T-helper 2 cell treated with Interferon-gamma antibody and Interleukin-4, amounts not matched to agents 5 μg/mL and 100 μg/mL, for 36 hours (primary cell): ENCODE results near the gene TNS3.

Source experiments
- DNase-seq: peaks from one replicate; pipeline ENCODE4 v3.0.0; 2021; ENCODE audit warnings: low spot score
- H3K27ac Mint-ChIP-seq: one replicate; pipeline ENCODE4 v1.8.0; 2021; ENCODE audit warnings: mild to moderate bottlenecking, mixed read lengths
- H3K27me3 Mint-ChIP-seq: one replicate; pipeline ENCODE4 v1.8.0; 2021; ENCODE audit warnings: low read depth, mixed read lengths
- H3K36me3 Mint-ChIP-seq: one replicate; pipeline ENCODE4 v1.8.0; 2021; ENCODE audit warnings: low read depth, mixed read lengths
- H3K4me1 Mint-ChIP-seq: one replicate; pipeline ENCODE4 v1.8.0; 2021; ENCODE audit warnings: low read depth, mixed read lengths
- H3K4me3 Mint-ChIP-seq: one replicate; pipeline ENCODE4 v1.8.0; 2022; ENCODE audit warnings: mild to moderate bottlenecking, moderate library complexity, mixed read lengths
- H3K9me3 Mint-ChIP-seq: one replicate; pipeline ENCODE4 v1.8.0; 2021; ENCODE audit warnings: mixed read lengths

Gene TNS3

DNA sequence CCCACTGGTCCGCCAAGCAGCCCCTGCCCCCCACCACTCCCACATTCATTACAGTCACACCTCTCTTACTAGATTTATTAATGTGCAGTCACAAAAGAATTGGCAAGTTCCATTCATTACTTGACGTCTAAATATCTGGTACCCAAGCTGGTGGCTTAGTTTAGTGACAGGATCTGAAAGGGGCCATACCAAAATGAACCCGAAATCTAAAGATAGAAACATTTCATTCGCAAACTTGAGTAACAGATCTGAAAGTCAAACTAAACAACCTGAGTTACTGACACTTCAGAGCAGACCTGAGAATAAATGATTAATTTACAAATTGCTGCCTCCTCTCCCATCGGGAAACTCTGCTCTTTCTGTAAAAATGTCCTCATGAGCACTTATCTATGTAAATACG, 53.4 kb downstream of the TNS3 start:
- H3K27me3 Mint-ChIP-seq = no peaks in the 10 kb centered on the region
- no peaks in the 10 kb centered on the region for H3K4me1 Mint-ChIP-seq
- DNase-seq = no peak
- H3K4me3 Mint-ChIP-seq = no peak overlapping the region
- H3K36me3 Mint-ChIP-seq = no peaks in the 10 kb centered on the region
- no peak overlapping the region for H3K27ac Mint-ChIP-seq
- no peaks in the 10 kb centered on the region for H3K9me3 Mint-ChIP-seq

DNA sequence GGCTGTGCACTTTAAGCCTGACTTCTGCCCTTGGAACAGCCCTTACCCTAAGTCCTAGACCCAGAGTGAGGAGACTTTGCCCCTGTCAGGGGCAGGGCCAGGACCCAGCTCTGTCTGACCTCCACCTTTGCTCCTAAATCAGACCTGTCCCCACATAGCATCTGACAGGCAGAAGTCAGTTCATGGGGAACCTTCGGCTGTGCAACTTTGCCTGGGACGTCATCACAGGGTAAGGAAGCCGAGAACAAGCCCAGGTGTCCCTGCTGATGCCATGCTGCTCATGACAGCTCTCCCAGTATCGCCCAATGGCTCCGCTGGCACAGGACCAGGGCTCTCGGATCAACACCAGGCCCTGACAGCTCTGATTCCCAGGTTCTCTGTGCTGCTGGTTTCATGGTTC, 55.4 kb downstream of the TNS3 start:
- H3K9me3 Mint-ChIP-seq = no peaks in the 10 kb centered on the region
- DNase-seq = no peak
- H3K4me3 Mint-ChIP-seq = no peak overlapping the region
- no peaks in the 10 kb centered on the region for H3K4me1 Mint-ChIP-seq
- H3K36me3 Mint-ChIP-seq = no peaks in the 10 kb centered on the region
- no peak overlapping the region for H3K27ac Mint-ChIP-seq
- H3K27me3 Mint-ChIP-seq = no peaks in the 10 kb centered on the region

DNA sequence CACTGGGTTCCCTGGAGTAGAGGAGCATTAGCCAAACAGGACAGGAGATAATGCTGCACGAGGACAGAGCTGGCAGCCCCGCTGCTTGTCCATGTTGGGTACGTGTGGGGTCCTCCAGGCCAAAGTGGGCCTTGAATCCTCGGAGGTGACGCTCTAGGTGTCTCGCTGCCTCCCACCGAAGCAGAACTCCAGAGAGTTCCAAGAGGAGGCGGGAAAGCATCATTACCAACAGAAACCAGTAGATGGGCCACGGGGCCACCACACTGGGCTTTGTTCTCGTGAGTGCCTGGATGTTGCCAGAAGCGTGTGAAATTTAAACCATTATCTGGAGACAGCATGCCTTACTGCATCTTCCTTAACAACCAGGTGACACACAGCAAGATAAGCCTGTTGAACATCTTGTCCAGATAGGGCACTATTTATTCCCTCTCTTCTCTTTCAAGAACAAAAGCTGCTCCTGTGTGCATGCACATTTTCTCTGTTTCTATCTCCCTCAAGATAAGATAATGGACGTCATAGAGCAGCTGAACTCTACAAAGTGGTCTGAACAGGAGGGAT, 56.8 kb downstream of the TNS3 start:
- no peak for DNase-seq
- Mint-ChIP-seq H3K36me3 (no peaks in the 10 kb centered on the region), H3K27ac (no peak overlapping the region), H3K4me3 (no peak overlapping the region), H3K27me3 (no peaks in the 10 kb centered on the region), H3K9me3 (no peaks in the 10 kb centered on the region), H3K4me1 (no peaks in the 10 kb centered on the region)

DNA sequence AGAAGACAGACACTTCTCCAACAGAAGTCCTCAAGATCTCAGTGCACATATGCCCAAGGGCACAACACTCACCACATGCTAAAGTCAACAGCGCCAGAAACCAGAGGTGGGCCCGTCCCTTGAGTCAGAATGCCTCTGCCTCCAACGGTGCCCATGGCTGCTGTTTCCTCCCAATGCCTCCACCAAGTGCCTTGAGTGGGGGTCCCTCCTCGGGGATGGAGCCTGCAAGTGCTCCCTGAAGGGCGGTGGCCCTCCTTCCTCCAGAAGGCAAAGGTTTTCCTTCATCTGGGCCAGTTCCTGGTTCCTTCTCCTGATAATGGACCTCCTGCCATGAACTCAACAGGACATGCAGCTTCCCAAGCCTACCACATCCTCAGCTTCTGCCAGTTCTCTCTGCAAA, 58.5 kb downstream of the TNS3 start:
- Mint-ChIP-seq H3K36me3 (no peaks in the 10 kb centered on the region), H3K4me3 (no peak overlapping the region), H3K27me3 (no peaks in the 10 kb centered on the region), H3K9me3 (no peaks in the 10 kb centered on the region), H3K4me1 (no peaks in the 10 kb centered on the region), H3K27ac (no peak overlapping the region)
- no peak for DNase-seq

DNA sequence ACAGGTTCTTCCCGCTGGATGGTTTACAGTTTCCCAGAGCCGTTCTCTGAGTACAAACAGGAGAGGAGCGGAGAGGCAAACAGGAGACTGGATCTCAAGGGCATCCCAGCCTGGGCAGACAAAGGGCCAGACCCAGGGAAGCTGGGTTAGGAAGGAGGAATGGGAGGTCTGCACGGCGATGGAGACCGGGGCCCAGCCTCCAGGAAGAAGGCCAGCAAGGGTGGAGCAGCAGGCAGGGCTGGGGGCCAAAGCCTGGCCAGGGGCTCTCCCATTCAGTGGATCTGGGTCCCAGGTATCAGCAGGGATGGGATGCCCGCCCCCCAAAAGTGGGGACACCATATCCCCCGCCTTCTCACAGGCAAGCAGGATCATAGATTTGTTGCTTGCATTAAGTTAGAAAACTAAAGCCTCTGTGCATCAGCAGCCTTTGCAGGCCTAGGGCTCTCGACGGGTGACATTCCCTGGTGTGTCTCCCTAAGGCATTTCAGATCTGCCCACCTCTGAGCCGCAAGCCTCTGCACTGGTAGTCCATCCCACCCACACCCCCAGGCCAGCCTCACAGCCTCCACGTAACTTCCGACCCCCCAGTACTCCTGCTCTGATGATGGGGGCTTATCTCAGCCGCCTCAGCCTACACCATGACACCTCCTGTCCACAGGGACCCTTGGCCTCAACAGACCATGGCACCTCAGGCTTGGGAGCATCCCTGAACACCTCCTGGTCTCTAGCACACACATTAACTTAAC, 59.9 kb downstream of the TNS3 start:
- Mint-ChIP-seq H3K9me3 (no peaks in the 10 kb centered on the region), H3K4me3 (no peak overlapping the region), H3K27ac (no peak overlapping the region), H3K27me3 (no peaks in the 10 kb centered on the region), H3K36me3 (no peaks in the 10 kb centered on the region), H3K4me1 (no peaks in the 10 kb centered on the region)
- DNase-seq = no peak

DNA sequence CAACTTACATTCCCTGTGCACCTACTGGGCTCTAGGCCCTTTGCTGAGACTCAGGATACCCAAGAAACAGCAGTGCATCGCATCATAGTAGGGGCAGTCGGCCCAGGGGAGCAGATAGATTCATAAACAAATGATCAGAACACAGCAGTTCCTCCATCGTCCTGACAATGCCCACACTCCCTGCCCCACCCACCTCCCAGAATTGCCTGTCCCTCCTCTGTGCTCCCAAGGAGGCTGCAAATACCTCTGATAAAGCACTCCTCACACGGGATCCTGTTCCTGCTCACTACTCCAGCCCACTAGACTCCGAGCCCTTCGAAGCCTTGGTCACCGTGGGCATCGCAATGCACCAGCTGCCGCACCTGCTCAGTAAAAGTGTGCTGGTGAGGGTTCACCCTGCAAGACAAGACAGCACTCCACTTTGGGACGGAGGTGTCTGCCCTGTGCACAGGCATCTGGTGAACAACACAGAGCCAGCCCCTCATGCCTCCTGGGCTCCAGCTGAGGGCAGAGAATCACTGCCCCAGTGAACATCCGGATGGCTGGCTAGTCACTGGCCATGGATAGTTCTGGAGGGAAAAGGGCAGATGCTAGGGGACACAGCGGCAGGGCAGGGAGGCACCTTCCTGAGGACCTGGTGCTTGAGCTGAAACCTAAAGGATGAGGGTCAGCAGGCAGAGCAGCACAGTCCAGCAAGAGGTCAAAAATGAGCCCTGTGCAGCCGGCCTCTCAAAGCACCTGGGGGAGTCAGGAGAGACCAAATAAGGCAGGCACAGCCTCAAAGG, 60.7 kb downstream of the TNS3 start:
- Mint-ChIP-seq H3K4me3 (no peak overlapping the region), H3K27me3 (no peaks in the 10 kb centered on the region), H3K36me3 (no peaks in the 10 kb centered on the region), H3K27ac (no peak overlapping the region), H3K9me3 (no peaks in the 10 kb centered on the region), H3K4me1 (no peaks in the 10 kb centered on the region)
- DNase-seq = no peak

DNA sequence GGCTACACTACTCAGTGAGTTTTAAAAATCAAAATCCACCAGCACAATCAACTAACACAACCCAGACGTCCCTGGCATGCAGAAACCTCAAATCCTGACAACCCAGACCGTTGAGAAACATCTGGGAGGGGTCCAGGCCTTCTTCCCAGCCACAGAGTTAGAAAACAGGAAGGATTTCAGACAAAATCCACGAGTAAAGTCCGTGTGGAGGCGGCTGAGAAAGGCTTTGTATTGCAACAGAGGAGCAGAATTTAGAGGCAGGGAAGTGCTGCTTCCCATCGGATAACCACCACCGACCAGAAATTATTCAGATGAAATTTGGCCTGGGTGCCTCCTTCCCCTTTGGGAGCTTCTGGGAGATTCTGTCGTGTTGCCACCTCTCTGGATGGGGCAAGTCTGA, 61.5 kb downstream of the TNS3 start:
- H3K4me1 Mint-ChIP-seq = no peaks in the 10 kb centered on the region
- no peak overlapping the region for H3K27ac Mint-ChIP-seq
- H3K27me3 Mint-ChIP-seq = no peaks in the 10 kb centered on the region
- H3K36me3 Mint-ChIP-seq = no peaks in the 10 kb centered on the region
- no peak overlapping the region for H3K4me3 Mint-ChIP-seq
- DNase-seq = no peak
- H3K9me3 Mint-ChIP-seq = no peaks in the 10 kb centered on the region

DNA sequence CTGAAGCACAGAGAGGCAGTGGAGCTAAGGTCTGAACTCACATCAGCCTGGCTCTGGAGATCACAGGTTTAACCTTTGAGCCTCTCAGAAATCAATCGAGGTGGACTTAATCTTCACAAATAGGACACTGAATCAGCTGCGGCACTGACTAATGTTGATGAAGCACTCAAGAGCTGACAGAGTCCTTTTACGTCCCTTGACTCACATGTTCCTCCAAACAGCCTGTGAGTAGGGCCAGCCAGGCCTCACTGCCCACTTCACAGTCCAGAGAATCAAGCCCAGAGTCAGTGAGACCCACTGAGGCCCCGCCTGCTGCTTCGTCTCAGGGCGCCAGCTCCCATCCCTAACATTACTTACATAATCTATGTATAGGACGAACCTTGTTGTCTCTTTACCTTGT, 63.1 kb downstream of the TNS3 start:
- Mint-ChIP-seq H3K36me3 (no peaks in the 10 kb centered on the region), H3K4me1 (no peaks in the 10 kb centered on the region), H3K4me3 (no peak overlapping the region), H3K9me3 (no peaks in the 10 kb centered on the region), H3K27me3 (no peaks in the 10 kb centered on the region), H3K27ac (no peak overlapping the region)
- no peak for DNase-seq

DNA sequence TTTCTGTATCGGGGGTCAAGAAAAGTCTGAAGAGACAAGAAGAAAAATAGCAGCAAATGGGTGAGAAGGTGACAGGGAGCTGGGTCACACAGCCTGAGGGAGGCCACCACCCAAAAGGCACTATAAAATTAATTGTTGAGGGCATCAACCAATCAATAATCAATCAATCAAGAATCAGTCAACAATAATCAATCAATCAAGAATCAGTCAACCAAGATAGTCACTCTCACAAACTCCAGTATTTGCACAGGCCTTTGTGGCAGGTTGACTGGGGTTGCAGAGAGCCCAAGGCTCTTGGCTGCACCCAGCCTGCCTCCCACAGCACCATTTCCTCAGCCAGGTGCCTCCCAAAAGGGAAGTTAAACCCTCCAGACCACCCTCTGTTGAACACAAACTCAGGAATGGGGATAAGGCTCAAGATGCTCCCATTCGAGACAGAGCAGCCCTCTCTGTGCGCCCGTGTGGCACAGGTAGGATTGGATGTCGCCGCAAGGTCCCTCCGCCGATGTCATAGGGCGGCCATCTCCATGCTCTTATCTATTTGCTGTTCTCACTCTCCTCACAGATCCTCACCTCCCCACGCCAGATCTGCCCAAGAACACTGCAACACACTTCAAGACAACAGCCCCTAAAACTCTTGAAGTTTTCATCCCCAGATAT, 64.0 kb downstream of the TNS3 start:
- DNase-seq = no peak

DNA sequence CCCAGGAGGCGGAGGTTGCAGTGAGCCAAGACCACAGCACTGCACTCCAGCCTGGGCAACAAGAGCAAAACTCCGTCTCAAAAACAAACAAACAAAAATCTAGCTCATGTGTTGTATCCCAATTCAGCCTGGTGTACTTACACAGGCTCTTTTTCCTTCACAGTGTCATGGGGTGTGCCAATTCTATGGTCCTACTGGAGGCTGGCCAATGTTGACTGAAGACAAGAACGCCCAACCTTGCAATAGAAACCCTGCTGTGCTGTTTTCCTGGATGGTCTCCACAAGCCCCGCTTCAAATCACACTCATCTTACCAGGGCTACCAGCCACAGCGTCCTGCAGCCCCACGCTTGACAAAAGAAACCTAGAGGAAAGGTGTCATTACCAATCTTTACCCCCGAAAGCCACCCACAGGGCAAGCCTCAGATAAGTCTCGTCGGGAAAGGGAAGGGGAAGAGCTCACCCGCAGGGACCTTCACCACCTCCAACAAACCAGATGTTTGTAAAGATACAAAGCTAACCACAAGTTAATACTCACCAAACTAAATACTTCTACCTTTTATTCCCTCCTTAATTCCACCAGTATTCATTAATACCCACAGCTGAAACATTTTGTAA, 64.8 kb downstream of the TNS3 start:
- H3K4me1 Mint-ChIP-seq = no peaks in the 10 kb centered on the region
- no peaks in the 10 kb centered on the region for H3K27me3 Mint-ChIP-seq
- H3K4me3 Mint-ChIP-seq = no peak overlapping the region
- H3K36me3 Mint-ChIP-seq = no peaks in the 10 kb centered on the region
- DNase-seq = no peak
- no peak overlapping the region for H3K27ac Mint-ChIP-seq
- H3K9me3 Mint-ChIP-seq = no peaks in the 10 kb centered on the region

More for the DNA sequence above, 64.0 kb downstream of the TNS3 start:
- H3K27me3 Mint-ChIP-seq = no peaks in the 10 kb centered on the region
- H3K9me3 Mint-ChIP-seq = no peaks in the 10 kb centered on the region
- H3K36me3 Mint-ChIP-seq = no peaks in the 10 kb centered on the region
- no peaks in the 10 kb centered on the region for H3K4me1 Mint-ChIP-seq
- H3K27ac Mint-ChIP-seq = no peak overlapping the region
- H3K4me3 Mint-ChIP-seq = no peak overlapping the region

DNA sequence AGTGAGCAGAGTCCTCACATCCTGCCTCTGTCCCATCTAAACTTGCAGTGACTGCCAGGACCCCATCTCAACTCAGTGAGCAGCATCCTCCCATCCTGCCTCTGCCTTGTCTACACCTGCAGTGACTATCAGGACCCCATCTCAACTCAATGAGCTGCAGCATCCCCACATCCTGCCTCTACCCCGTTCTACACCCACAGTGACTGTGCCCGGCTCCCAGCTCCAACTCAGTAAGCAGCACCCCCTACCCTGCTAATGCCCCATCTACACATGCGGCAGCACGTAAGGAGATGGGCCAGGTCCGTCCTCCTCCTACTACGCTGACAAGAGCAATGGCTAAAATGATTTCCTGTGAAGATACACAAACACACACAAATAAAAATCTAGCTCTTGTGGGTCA, 65.5 kb downstream of the TNS3 start:
- Mint-ChIP-seq H3K36me3 (no peaks in the 10 kb centered on the region), H3K27ac (no peak overlapping the region), H3K27me3 (no peaks in the 10 kb centered on the region), H3K9me3 (no peaks in the 10 kb centered on the region), H3K4me3 (no peak overlapping the region), H3K4me1 (no peaks in the 10 kb centered on the region)
- no peak for DNase-seq

DNA sequence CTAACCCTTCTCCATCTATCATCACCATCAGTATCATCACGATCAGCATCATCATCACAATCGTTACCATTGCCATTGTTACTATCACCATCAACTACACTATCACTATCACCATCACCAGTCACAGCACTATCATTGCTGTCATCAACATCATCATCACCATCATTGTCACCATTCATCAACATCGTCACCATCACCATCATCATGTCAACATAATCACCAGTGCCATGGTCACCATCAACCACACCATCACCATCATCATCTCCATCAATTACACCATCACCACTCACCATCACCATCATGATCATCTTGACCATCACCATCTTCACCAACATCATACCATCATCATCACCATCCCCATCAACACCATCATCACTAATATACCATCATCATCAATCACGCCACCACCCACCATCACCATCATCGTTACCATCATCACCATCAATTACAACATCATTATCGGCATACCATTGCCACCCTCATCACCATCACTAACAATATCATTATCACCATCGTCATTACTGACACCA, 66.5 kb downstream of the TNS3 start:
- Mint-ChIP-seq H3K4me3 (no peak overlapping the region), H3K36me3 (no peaks in the 10 kb centered on the region), H3K27me3 (no peaks in the 10 kb centered on the region), H3K27ac (no peak overlapping the region), H3K9me3 (no peaks in the 10 kb centered on the region), H3K4me1 (no peaks in the 10 kb centered on the region)
- DNase-seq = no peak

DNA sequence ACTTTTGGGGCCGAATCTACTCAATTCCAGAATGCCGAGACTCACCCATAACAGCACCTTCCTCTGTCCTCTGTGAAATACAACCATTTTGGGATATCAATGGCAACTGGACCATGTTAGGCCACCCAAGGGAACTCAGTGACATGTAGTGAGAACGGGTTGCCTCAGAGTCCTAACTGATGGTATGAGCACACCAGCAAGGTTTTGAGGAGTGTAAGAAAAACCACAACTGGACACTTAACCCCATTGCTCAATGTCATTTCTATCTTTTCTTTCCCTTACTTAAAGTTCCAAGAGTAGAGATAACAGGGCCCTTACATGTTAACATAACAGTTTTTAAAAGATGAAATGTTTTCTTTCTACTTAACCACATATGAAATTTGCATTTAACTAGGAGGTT, 67.1 kb downstream of the TNS3 start:
- no peaks in the 10 kb centered on the region for H3K36me3 Mint-ChIP-seq
- H3K27me3 Mint-ChIP-seq = no peaks in the 10 kb centered on the region
- H3K4me1 Mint-ChIP-seq = no peaks in the 10 kb centered on the region
- no peak overlapping the region for H3K4me3 Mint-ChIP-seq
- no peak for DNase-seq
- H3K27ac Mint-ChIP-seq = no peak overlapping the region
- H3K9me3 Mint-ChIP-seq = no peaks in the 10 kb centered on the region

DNA sequence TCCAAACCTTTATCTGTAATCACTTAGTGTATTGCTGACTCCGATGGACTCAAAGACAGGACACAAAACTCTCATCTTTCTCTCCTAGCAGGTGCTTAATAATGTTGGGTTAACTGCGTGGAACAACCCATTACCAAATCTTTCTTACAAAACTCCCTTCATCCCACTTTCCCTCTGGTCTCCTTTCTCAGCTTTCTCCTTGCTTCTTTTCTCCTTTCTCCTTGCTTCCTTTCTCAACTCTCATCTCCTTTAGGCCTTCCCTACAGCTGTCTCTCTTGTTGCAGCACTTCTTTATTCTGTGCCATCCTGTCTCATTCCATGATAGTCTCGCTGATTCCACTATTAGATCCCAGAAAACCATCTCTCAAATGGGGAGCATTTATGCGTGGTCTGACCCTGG, 67.5 kb downstream of the TNS3 start:
- Mint-ChIP-seq H3K36me3 (no peaks in the 10 kb centered on the region), H3K27me3 (no peaks in the 10 kb centered on the region), H3K4me1 (no peaks in the 10 kb centered on the region), H3K27ac (no peak overlapping the region), H3K9me3 (no peaks in the 10 kb centered on the region), H3K4me3 (no peak overlapping the region)
- no peak for DNase-seq
